GM13976 (cell line): ENCODE results near the gene LSAMP.
A peak's percentile ranks its signal among the peaks of the same experiment; 100 is the strongest.

Source experiments
- DNase-seq: peaks from one replicate; pipeline ENCODE4 v3.0.0; 2012; ENCODE audit warnings: low spot score
- in situ Hi-C: fragments of 300-500 bp; cut with MboI; formaldehyde crosslinking; loops from one replicate; pipeline ENCODE4 v1.12.0; 2022; ENCODE audit warnings: low sequenced_read_pairs, mixed read lengths, inconsistent platforms; ENCODE audit not compliant: unreplicated experiment
- TF ChIP-seq, protein P1 (sequence below): IDR thresholded peaks from 2 replicates; pipeline ENCODE4 v1.5.1; 2012; ENCODE audit warnings: borderline replicate concordance, mild to moderate bottlenecking; ENCODE audit not compliant: insufficient read depth; ENCODE audit errors: extremely low read depth, missing control alignments, control extremely low read depth

Gene LSAMP

DNA sequence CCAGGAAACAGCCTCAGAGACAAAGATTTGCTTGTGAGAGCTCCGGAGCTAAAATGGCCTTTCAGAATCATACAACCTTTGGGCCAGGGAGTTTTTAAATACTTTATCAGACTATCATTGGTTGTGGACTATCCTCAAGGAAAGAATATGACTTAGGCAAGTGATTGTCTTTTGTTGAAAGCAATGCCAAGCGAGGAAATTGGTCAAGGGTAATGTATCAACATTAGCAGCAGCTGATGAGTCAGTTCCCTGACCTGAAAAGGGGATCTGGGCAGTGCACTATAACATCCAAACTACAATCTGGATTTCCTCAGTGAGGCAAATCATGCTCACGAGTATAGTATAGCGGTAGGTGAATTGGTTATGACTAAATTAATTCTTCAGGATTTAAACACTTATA, 303.6 kb downstream of the LSAMP start:
- in situ Hi-C loops, result loop anchor here (25.0 kb wide), 1 partner anchor 621 kb away; no protein-coding TSS in a partner anchor
- DNase-seq, result no peak
- TF ChIP-seq, protein P1, sequence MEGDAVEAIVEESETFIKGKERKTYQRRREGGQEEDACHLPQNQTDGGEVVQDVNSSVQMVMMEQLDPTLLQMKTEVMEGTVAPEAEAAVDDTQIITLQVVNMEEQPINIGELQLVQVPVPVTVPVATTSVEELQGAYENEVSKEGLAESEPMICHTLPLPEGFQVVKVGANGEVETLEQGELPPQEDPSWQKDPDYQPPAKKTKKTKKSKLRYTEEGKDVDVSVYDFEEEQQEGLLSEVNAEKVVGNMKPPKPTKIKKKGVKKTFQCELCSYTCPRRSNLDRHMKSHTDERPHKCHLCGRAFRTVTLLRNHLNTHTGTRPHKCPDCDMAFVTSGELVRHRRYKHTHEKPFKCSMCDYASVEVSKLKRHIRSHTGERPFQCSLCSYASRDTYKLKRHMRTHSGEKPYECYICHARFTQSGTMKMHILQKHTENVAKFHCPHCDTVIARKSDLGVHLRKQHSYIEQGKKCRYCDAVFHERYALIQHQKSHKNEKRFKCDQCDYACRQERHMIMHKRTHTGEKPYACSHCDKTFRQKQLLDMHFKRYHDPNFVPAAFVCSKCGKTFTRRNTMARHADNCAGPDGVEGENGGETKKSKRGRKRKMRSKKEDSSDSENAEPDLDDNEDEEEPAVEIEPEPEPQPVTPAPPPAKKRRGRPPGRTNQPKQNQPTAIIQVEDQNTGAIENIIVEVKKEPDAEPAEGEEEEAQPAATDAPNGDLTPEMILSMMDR, result no peak

DNA sequence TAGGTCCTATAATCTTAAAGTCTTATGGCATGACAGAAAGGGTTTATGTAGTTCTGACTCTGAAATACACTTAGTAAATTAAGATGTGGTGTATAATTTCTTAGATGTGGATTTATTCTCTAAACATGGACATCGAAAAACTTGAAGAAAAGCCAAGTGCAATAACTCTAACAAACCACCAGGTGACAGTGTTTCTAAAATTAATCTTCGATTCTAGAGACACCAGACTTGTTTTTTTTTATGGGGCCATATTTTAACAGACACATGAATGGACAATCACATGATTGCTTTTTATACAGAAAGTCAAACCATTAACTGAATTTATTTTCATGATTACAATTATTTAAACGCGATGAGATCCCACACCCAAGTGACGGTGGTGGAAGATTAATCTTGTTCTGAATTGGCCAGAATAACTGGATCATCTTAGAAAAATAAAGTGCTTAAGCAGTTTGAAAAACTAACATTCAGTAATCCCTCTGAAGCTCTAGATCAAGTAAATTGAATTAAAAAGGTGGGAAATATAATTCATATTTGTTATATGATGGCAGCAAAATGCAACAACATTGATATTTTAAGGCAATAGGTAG, 305.1 kb downstream of the LSAMP start:
- DNase-seq, result no peak
- TF ChIP-seq, protein P1, result peak; percentile 48
- in situ Hi-C loops, result loop anchor here (25.0 kb wide), 1 partner anchor 622 kb away; no protein-coding TSS in a partner anchor

DNA sequence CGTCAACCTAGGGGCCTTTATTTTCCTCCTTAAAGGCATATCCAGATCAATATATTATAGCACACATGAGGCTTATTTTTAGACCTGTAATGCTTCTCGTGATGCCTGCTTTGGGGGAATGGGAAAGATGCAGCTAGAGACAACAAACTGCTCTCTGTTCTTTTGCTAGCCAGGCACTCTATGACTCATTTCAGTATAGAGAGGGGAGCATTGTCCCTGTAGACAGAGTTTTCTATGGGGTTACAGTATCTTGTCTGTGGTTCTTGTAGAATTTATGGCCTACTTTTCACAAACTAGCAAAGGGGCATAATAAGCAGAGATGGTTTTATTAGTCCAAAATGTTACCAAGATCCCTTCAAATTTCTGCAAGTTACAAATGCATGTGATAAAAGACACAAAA, 305.6 kb downstream of the LSAMP start:
- in situ Hi-C loops, result loop anchor here (25.0 kb wide), 1 partner anchor 623 kb away; no protein-coding TSS in a partner anchor
- TF ChIP-seq, protein P1, result no peak
- DNase-seq, result no peak

DNA sequence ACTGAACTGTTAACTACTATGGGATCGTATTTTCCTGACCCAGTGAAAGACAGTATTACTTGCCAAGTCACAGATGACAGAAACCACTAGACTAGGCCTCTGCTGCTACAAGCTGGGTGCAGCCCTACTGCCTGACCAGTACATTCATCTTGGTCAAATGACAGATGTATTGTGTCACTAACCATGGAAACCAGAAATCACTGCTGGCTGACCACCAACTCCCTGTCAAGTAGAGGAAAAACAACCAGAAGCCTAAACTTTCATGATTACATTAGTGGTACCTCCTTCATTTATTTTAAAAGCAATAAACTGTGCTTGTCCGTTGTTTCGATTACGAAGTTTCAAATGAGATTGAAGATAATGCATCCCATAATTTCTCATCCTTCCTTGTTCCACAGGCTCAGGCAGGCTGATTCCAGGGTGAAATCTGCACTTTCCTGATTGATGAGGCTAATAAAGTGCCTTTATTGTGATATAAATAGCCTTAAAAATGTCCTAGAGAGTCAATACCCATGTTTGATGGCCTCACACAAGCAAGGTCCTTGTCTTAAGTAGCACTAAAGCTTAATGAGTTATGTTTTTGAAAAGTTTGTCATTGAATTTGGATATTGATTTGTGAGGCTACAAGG, 309.7 kb downstream of the LSAMP start:
- in situ Hi-C loops, result loop anchor here (25.0 kb wide), 1 partner anchor 627 kb away; no protein-coding TSS in a partner anchor
- TF ChIP-seq, protein P1, result no peak
- no peak for DNase-seq

DNA sequence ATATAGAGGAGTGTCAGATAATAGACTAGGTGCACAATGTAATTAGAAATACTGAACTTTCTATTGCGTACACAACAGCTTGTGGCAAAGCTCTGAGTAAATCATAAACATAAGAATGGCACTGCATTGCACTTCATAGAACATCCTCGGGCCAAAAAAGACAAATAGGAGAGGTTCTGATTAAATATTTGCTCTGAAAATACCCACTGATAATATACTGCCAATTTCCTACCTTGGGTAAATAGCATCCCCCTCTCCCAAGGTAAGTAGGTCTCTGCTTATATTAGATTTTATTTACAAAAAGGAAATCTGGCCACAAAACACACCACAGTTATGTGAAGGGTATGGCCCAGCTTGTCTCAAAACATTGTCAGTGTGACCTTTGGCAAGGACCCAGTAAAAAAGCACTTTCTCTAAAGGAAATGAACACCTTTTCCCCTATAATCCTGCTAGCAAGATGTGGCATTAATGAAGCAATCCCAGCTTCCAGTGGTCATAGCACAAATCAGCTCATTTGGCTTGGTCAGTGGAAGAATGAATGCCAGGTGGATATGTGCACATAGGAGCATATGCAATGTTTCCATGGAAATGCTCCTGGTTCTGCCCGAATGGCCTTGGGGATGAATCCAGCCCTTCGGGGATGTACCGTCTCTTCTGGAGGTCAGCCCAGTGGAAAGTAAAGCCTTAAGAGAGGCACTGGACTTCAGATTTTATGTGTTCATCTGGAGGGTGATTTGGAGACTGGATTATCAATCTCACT, 315.9 kb downstream of the LSAMP start:
- DNase-seq, result no peak
- TF ChIP-seq, protein P1, result no peak
- in situ Hi-C loops, result loop anchor here (25.0 kb wide), 1 partner anchor 633 kb away; no protein-coding TSS in a partner anchor

DNA sequence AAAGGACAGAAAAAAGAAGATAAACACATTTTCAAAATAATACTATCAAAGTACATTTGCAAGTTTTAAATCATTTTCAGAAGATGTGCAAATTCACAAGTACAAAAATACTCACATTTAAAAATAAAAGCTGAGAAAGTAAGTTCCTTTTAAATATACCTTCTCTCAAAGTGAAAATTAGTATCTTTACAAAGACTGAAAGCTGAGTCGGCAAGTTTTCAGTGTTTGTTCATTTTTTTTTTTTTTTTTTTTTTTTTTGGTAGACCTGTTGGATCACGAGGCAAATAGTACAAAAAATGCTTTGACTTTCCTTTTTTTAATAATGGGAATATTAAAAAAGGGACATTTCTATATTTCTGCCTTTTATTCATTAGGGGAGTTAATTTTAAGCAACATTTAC, 317.8 kb downstream of the LSAMP start:
- in situ Hi-C loops, result loop anchor here (25.0 kb wide), 1 partner anchor 635 kb away; no protein-coding TSS in a partner anchor
- TF ChIP-seq, protein P1, result no peak
- DNase-seq, result no peak
